ENCODE measurements around the gene SPINT1.
"Not testable (repeated sequence)": the region's sequence is repeated elsewhere in the genome, so short reads cannot be mapped to it uniquely, and the experiment has no call there.

The SPINT1 gene

DNA sequence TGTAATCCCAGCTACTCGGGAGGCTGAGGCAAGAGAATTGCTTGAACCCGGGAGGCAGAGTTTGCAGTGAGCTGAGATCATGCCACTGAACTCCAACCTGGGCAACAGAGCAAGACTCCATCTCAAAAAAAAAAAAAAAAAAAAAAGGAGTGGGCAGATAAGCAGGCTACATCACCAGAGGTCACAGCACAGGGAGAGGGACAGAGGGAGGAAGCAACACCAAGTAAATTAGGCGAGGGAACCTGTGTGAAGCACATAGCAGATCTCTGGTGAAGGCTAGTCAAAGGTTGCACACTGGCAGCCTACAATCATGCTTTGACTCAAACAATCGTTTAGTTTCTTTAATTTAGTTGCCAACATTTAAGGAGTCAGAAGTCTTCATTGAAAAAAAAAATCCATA, 17.3 kb downstream of the SPINT1 start:
- DNase-seq: not testable (repeated sequence)

DNA sequence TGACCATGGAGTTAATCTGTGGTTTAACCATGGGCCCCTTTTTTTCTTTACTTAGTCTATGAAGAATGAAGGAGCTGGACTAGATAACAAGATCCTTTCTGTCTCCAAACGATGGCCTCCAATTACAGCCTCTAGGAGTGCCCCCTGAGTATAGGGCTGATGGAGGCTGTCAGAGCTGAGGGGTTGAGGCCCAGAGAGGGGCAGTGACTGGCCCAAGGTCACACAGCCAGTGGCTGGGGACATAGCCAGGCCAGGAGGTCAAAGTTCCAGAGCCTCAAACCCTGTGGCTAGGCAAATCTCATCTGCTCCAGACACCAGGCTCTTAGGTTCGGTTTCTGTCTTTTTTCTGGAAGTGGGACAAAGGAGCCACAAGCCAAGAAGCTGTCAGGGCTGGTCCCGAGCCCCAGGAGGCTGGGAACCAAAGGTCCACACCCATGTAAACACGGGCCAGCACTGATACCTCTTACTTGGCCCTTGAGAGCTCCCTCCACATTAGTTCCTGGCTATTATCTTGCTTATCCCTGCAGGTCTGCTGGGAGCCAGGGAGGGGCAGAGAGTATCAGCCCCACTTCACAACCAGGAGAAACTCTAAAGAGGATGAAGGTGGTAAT, 19.9 kb downstream of the SPINT1 start:
- no peak for DNase-seq

DNA sequence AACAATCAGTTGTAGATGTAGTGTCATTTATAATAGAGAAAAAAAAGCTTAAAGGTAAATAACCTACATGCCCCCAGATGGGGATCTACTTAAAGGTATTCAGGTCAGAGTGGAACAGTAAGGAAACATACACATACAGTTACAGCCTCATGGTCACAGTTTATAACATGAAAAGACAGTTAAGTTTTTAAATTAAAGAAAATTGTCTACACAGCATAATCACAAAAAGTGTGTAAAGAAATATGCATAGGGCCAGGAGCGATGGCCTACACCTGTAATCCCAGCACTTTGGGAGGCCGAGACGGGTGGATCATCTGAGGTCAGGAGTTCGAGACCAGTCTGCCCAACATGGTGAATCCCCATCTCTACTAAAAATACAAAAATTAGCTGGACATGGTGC, 23.4 kb downstream of the SPINT1 start:
- DNase-seq: no peak

DNA sequence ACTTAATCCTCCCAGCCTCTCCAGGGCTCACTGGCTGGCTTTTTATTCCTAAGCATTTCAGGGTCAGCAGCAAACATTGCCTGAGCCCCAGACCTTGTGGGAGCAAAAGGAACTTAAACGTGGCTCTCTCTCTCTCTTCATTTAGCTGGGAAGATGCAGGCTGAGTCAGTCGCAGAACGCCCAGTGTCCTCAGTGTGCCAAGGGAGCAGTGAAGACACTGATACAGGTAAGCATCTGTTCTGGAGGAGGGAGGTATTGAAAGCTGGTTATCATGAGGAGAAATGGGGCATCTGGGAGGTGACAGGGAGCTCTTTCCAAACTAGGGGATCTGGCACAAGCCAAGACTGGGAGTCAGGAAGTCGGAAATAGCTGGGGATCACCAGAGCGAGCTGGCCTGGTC, 25.8 kb downstream of the SPINT1 start:
- no peak for DNase-seq

DNA sequence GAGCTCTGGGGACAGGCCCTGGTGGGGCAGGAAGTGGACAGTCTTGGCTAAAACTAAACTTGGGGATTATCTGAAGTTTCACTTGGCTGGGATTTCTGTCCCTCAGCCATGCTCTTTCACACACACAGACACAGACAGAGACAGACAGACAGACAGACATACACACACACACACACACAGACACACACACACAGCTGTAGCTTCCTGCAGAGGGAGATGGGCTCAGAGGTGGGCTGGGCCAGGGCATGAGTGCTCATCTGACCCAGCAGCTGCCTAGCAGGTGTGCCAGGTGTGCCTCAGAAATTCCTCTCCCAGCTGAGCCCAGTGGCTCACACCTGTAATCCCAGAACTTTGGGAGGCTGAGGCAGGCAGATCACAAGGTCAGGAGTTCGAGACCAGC, 26.9 kb downstream of the SPINT1 start:
- no peak for DNase-seq

DNA sequence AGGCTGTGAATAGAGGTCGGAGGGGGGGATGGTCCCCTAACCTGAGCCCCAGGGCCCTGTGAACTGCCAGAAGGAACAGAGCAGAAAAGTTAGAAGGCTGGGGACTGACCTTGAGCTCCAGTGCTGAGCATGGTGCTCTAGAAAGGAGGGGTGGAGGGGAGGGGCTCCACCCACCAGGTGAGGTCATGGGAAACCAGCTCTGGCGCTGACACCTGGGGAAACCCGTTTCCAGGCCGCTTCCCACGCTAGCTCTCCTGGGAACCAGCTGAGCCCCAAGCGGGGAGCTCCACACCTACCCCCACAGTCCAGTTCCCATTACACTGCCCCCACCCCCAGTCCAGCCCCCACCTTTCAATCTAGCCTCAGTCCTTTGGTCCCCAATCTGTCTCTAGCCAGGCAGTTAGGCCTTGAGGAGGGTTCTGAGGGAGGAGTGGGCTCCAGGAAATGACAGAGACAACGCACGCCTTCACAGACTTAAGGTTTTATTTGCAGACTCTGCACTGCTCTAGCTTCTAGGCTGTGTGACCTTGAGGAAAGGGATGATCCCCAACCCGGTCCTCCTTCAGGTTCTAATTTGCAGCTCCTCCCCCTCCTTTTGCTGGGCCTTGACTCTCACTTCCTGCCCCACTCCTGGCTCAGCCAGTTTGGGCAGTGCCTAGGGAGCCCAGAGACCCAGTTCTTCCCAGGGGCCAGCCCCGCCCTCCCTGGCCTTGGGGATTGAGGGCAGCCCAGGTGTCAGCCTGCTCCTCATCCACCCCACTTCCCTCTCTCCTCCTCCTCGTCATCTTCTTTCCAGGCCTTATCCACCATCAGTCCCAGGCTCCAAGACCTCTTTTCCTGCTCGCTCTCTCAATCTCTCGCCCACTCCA, 28.1 kb downstream of the SPINT1 start:
- DNase-seq: peak; percentile 15

DNA sequence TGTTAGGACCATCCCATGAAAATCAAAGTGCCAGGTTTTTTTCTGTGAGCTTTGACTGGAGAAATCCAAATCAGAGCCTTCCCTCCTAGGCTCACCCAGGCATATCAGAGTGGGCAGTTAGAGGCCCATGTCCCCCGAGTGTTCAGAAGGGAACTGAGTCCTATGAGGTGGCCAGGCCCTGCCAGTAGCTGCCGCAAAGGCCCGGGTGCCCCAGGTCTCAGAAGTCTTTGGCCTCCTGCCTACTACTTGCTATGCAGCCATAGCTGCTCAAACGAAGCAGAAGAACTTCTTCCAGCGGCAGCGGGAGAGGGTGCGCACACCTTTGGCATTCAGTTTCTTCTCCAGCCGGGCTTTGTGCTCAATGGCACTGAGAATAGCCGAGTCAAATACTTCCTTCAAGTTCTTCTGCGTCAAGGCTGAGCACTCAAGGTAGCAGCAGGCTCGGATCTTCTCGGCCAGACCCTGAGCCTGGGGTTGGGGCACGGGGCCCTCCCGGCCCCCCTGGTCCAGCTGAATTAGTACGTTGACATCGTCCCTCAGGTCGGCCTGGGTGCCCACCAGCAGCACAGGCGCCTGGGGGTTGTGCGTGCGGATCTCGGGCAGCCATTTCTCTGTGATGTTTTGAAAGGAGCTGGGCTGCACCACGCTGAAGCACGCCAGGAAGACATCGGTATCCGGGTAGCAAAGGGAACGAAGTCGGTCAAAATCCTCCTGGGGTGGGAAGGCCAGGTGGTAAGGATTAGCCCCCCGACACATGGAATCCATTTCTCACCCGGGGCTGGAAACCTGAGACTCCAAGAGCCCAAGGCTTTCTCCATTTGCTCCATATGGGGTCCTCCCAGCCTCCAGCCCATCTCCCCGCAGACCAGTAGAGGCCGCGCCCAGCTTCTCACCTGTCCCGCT, 29.2 kb downstream of the SPINT1 start:
- DNase-seq: no peak

DNA sequence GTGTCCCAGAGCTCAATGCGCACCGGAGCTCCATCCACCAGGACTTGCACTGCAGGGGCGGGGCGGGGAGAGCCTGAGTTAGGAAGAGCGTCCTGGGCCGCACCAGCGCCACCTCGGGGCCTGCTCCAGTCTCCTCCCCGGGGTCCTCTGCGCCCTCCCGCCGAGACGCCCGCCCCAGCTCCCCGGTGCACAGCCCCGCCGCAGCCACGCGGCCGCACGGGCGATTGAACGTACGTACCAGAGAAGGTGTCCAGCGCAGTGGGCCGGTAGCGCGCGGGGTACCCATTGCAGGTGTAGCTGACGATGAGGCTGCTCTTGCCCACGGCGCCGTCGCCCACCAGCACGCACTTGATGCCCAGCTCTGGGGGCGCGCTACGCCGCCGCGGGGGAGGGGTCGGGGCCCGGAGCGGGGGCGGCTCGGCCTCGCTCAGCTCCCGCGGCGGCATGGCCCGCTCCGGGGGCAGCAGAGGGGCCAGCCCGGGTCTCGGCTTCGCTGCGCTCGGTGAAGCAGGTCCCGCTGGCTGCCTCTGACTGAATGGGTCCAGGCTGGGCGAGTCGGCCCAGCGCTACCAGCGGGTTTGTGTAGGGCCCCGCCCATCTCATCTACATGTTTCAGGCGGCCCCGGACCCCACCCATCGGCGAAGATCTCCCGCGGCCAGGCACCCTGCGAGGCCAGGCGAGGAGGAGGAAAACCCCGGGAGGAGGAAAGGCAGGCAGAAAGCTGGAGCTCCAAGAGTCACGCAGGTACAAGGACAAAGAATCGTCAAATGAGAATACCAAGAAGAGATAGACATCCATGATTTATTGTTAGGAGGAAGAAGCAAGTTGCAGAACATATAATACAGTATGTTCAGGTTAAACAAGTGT, 30.1 kb downstream of the SPINT1 start, which contains the start of gene RHOV:
Gene RHOV (minus strand): TSS at position 541 of the 868 bp plus-strand sequence. CDS start 95 bp downstream, at position 446.
- peak; percentile 36 for DNase-seq

DNA sequence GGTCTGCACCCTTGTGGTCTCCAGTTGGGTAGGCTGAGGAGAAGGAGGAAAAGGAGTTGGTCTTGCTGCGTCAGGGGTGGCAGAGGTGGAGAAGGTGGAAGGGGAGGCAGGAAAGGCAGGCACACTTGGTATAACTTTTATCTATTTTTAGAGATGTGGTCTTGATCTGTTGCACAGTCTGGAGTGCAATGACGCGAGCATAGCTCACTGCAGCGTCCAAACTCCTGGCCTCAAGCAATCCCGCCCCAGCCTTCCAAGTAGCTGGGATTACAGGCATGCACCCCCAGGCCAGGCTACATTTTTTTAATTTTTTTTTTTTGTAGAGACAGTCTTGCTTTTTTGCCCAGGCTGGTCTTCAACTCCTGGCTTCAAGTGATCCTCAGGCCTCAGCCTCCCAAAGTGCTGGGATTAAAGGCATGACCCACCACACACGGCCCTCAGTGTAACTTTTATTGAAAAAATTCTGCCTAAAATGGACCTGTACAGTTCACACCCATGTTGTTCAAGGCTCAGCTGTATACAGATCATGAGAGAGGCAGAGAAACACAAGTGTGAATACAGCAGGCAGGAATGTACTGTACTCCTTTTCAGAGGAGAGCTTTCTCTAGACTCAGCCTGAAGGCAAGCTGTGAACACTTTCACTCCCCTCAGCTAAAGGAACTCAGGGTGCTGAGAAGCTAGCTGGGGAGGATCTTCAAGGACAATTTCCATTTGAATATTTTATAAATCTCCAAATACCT, 32.3 kb downstream of the SPINT1 start:
- no peak for DNase-seq

DNA sequence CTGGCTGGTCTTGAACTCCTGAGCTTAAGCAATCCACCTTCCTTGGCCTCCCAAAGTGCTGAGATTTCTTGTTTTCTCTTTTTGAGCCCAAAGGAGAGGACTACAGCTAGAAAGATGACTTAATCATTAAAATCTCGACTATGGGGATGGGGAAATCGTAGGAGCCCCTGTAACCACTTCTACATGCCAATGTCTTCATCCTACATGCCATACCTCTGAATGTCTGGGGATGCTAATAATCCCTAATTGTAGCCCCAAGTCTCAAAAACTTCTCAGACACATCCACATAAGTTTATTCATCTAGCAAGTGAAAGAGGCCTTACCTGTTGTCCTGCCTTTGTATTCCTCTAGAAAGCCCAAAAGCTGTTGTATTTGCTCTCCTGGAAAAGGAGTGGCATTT, 33.8 kb downstream of the SPINT1 start:
- no peak for DNase-seq

DNA sequence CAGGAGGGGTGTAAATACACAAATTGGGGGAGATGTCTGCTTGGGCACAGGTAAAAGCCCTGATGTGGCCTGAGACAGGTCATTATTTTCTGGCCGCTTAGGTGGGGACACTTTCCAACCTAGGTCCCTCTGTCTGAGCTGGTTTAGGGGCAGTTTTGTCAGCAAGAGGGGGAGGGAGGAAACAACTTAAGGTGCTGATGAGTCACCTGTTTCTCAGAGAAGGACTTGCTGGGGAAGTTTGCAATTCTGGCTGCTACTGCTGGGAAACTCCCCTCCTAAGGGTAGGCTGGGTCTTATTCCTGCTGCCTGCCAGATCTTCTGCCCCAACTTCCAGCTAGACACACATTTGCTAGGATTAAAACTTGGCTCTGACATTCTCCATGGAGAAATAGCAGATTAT, 34.9 kb downstream of the SPINT1 start:
- peak; percentile 25 for DNase-seq

DNA sequence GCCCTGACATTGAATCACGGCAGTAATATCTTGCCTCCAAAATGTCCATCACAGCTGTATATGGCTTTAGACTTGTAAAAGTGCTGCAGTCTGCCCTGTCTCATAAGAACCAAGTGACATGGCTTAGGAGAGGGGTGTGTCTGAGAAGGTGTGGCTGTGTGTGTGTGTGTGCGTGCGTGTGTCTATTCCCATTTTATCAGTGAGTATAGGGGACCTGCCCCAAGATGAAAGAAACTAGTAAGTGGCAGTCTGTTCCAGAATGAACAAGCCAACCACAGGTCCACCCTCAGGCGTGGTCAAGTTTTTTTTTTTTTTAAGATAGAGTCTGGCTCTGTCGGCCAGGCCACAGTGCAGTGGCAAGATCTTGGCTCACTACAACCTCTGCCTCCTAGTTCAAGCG, 35.8 kb downstream of the SPINT1 start:
- DNase-seq: no peak

DNA sequence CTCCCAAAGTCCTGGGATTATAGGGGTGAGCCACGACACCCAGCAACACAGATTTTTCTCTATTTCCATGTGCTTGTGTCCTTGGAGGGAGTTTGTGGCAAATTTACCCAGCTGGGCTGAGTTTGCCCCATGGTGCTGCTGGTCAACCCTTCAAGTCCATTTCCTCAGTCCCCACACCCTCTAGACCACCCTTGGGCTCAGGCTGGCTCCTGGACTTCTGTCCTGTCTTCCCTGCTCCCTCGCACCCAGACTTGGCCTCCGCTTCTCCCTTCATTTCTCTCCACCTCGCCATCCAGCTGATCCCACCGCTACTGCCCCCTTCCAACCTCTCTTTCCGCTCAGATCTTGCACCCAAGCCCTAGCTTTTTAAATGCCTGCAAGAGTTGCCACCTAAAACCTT, 37.5 kb downstream of the SPINT1 start:
- DNase-seq: no peak

DNA sequence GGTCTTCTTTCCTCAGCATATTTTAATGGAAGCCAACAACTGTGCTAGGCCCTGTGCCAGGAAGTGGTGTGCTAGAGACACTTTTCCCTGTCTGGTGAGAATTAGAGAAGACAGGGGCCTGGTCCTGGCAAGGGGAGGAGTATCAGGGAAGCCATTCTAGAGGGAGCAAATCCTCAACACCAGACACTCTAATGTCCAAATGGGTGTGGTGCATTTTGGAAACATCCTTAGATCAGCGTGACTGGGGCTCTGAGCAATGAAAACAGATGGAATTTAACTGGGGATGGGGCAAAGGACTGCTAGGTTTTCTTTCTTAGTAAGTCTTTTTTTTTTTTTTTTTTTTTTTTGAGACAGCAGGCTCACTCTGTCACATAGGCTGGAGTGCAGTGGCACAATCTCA, 42.7 kb downstream of the SPINT1 start:
- no peak for DNase-seq

DNA sequence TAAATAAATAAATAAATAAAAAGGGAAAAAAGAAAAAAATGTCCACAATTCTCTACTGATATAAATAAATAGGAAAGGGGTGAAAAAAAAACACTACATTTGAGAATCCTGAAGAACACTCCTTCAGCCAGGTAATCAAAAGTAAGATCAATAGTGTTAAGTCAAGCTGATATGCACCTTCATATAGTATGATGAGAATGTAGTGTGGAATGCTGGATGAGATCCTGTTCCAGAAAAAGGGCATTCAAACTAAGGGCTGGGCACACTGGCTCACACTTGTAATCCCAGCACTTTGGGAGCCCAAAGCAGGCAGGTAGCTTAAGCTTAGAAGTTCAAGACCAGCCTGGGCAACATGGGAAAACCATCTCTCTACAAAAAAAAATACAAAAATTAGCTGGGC, 45.3 kb downstream of the SPINT1 start:
- DNase-seq: no peak

DNA sequence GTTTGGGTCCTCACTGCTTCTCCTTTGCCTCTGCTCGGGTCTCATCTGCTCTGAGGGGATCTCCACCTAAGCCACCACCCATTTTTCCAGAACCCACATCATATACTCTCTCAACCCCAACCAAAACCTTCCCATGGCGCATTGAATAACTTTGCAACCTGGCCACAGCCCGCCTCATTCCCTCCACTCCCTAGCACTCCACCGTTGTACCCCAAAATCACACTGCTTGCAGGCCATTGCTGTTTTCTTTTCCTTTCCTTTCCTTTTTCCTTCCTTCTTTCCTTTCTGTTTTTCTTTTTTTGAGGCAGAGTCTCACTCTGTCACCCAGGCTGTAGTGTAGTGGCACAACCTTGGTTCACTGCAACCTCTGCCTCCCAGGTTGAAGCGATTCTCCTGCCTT, 47.3 kb downstream of the SPINT1 start:
- no peak for DNase-seq

DNA sequence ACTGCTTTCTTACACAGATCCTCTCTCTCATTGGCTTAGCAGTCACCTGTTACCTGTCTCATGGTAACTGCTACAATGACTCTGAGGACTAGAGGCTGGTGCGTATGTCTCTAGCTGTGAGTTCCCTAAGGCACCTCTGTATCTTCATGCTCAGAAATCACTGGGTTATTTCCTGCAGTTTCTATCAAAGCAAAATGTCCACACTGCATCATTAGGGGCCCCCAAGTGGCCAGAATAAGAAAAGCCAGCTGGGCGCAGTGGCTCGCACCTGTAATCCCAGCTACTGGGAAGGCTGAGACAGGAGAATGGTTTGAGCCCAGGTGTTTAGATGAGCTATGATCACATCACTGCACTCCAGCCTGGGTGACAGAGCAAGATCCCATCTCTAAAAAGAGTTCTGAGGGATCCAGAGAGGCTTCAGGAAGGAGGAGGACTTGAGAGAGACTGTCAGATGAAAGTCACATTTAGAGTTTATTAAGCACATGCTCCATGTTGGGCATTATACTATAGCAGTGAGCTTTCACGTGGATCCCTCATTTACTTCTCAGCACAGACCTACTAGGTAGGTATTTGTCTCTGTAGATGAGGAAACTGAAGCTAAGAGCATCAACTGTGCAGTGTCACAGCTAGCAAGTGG, 48.1 kb downstream of the SPINT1 start:
- DNase-seq: no peak

DNA sequence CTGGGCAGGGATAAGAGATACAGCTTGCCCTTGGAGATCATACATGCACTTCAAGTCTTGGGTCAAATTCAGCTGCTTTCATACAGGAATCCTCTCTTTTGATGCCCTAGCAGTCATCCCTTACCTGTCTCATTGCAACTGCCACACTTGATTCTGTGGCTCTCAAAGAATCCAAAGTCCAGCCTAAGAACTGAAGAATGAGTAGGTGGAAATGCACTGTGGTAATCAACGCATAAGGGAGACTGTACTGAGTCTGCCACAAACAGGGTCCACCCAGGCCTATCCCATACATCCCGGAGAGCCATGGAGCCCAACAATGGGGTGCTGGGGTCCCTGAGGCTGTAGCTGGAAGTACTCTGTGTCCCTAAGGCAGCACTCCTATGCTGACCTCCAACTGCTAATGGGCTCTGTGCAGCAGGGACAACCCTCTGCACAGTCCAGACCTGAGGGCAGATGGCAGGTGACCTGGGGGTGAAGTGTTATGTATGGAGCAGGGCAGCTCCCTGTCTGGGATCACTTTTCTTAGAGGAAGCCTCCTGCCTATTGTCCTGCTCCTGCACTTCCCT, 48.7 kb downstream of the SPINT1 start:
- DNase-seq: no peak

DNA sequence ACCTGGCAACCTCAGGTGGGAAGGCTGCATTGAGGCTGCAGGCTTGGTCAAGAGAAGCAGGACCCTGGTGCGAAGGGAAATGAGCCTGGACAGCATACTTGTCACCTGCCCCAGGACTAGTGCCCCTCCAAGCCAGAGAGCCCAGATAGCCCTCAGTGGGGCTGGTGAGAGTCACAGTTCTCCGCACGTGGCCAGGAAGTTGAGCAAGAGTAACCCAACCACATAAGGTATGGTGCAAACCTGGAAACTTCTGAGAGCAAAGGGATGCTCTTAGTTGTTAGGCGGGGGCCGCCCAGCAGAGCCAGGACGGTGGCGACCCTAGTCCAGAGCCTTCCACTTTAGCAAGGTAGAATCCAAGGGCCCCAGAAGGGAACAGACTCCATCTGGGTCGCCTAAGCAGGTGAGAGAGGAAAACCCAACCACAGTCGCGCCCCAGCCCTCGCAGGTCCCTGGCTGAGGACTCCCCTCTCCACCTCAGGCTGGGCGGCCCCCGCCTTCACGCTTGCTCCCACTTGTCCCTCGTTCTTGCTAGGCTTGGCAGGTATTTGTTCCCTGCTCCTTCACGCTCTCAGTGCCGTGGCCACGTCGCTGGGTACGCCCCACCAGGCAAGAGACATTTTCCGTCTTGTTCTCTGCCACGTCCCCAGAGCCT, 49.3 kb downstream of the SPINT1 start:
- no peak for DNase-seq
